A549 (cell line): ENCODE results near the gene EBP.

Source experiments
- TF ChIP-seq, protein P1 (sequence below): fragments of 450-650 bp; IDR thresholded peaks from 2 replicates; pipeline ENCODE4 v1.6.1; 2014; ENCODE audit warnings: antibody characterized with exemption
- TF ChIP-seq, protein P2 (sequence below): fragments of 150-350 bp; IDR thresholded peaks from 2 replicates; pipeline ENCODE4 v1.6.1; 2014; ENCODE audit warnings: low read depth, mild to moderate bottlenecking, low read length

DNA sequence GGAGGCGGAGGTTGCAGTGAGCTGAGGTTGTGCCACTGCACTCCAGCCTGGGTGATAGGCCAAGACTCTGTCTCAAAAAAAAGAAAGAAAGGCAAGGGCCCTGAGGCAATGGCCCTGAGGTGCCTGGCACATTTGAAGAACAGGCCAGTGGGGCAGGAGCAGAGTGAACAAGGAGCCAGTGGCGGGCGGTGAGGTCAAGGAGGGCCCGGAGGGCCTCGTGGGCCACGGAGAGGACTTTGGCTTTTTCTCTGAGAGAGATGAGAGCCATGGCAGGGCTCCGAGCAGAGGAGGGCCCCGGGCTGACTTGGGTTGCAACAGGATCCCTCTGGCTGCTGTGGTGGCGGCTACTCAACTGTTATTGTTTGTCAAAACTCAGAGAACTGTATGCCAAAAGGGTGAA, 32.3 kb upstream of the EBP start:
- TF ChIP-seq, protein P1, sequence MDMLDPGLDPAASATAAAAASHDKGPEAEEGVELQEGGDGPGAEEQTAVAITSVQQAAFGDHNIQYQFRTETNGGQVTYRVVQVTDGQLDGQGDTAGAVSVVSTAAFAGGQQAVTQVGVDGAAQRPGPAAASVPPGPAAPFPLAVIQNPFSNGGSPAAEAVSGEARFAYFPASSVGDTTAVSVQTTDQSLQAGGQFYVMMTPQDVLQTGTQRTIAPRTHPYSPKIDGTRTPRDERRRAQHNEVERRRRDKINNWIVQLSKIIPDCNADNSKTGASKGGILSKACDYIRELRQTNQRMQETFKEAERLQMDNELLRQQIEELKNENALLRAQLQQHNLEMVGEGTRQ = no peak
- TF ChIP-seq, protein P2, sequence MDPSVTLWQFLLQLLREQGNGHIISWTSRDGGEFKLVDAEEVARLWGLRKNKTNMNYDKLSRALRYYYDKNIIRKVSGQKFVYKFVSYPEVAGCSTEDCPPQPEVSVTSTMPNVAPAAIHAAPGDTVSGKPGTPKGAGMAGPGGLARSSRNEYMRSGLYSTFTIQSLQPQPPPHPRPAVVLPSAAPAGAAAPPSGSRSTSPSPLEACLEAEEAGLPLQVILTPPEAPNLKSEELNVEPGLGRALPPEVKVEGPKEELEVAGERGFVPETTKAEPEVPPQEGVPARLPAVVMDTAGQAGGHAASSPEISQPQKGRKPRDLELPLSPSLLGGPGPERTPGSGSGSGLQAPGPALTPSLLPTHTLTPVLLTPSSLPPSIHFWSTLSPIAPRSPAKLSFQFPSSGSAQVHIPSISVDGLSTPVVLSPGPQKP = no peak
